Femur (tissue), 1 donor: ENCODE results near the gene ERI3.
A peak's percentile ranks its signal among the peaks of the same experiment; 100 is the strongest.

Experiments used
- DNase-seq: peaks from one replicate; pipeline ENCODE4 v3.0.0-alpha.2; 2017

Gene ERI3

DNA sequence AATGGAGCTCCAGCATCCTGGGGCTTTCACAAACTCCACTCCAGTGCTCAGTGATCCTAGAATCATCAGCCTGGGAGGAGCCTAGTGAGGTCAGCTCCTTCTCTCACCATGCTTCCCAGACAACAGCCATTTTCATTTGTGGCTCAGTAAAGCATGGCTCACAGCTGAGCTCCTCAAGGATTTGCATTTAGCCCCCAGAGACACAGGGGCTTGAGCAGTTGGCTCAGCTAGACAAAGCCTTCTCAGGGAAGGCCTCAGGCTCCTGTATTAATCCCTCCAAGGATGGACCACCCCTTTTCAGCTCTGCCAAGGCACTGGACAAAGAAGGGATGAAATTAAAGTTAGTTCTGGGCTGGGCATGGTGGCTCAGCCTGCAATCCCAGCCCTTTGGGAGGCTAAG, 39.5 kb downstream of the ERI3 start:
- DNase-seq: no peak

DNA sequence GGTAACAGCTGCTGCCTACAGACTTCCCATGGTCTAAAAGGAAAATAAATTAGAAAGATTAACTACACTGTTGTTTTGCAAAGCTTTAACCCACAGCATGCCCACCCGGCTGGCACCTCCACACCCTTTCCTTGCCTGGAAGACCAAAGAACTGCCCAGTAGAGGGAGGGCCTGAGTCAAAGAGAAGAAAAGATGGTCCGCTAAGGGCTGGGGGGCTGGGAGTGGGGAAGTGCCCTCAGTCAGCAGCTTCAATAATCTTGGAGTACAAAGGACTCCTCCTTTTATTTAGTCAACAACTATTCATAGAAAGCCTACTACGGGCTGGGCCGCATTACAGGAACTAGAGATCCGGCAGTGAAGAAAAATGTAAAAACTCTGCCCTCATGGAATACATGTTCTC, 40.6 kb downstream of the ERI3 start:
- no peak for DNase-seq

DNA sequence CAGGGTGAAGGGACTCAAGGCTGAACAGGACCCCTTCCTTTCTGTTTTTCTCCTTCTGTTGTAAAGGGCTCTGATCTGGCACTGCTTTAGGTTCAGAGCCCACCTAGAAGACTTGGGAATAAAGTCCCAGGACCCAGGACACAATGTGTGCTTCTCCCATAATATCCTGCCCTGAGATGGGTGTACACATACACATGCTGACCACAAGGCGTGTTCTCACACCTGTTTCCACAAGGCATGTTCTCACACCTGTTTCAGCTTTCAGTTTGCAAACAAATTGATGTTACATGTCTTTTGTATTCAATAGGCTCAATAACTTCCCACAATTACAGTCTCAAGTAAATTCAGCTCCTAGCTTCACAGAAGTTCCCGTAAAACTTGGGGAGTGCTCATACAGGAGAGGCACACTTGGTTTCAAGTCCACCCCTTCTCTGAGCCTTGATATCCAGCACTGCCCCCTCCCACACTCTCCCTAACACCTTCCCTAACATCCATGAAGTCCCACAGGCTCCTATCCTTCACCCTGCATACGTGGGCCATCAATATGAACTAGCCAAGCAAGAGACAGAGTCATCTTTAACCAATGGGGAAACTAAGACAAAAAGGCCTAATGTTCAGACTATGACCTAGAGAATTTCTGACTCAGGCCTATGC, 41.7 kb downstream of the ERI3 start:
- no peak for DNase-seq

DNA sequence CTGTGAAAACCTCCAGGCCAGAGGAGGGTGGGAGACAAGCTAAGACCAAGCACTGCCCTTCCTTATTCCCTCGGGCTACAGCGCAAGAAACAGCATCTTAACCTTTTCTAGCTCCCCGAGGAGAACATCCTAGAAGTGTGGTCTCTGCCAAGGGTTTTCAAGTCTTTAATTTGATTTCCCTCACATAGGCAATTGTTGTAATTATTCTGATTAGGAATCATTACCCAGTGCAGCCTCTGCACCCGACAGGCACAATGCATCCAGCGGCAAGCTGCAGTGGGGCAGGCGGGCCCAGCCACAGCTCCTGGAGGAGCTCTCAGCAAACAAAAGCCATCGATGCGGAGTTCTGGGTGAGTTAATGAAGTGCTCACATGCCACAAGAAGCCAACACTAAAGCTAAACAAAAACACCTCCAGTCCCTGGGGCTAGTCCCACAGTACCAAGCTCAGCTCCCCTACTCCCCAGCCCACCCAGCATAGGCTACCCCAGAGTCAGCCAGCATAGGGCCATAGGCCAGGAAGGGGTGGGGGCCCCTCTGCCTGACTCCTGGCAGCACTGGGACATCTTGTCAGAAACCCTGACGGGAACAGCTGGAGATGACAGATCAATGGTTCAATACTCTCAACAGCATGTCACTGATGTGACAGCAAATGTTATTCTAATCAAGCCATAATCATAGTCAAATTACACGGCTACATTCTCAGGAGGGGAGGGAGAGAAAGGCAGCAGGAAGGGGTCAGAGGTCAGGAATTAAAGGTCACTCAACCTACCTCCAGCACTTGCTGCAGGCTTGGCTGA, 42.5 kb downstream of the ERI3 start:
- no peak for DNase-seq

DNA sequence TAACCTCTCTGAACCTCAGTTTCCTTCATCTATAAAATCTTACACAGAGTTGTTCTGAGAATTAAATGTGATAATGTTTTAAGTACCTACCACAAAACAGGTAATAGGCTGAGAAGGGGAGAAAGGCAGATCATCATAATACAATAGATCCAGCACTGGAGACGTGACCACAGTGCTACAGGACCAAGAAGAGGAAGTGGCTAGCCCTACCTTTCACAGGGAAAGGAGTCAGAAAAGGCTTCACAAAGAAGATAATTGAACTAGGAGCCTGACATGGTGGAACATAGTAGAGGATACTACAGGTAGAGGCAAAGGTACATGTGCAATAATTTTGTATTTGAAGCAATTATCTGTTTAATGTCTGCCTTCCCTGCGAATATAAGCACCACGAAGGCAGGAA, 45.1 kb downstream of the ERI3 start:
- no peak for DNase-seq

DNA sequence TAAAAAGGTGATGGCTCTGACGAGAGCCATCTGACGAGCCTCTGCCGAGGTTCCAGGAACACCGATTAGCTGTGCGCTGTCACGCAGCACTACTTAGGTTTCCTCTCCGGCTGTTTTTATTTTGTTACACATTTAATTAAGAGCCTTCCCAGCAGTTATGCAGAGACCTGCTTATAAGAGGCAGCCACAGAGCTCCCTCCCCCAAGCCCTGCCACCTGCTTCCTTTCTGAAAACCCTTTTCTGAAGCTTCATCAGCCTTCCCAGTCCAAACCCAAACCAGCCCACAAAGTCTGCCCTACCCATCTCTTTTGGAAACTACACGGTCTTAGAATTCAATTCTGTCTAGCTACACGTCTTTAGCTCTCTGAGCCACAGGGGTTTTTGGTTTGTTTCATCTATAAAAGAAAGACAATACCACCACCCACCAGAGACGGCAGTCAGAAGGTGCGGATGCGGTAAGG, 49.1 kb downstream of the ERI3 start:
- no peak for DNase-seq

DNA sequence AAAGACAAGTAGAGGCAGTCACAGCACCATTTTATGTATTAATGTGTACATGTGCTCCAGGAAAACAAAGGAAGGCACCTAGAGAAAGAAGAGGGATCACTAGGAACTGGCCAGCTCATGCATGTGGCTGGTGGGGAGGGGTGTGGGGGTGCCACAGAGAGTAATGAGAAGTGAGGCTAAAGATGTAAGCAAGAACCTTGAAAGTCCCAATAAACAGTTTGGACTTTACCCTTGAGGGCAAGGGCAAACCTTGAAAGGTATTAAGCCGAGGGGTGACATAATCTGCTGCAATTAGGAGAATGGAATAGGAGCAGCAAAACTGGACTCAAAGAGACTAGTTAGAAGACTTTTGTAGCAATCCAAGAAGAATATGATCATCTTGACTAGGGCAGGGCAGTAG, 51.5 kb downstream of the ERI3 start:
- no peak for DNase-seq

DNA sequence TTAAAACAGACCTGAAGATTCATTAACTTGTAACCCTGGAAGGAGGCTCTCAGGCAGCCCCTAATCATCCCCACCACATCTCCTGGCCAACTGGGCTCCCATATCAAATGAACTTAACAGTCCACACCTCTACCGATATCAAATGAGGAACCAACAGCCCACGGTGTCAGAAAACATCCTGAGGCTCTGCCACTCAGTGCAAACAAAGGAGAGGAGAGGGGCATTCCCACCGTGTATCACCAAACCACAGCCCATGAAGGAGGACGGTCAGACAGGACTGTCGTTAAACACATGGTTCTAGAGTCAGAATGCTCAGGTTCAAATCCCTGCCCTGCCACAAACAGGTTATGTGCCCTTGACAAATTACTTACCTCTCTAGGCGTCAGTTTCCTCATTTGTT, 52.5 kb downstream of the ERI3 start:
- no peak for DNase-seq

DNA sequence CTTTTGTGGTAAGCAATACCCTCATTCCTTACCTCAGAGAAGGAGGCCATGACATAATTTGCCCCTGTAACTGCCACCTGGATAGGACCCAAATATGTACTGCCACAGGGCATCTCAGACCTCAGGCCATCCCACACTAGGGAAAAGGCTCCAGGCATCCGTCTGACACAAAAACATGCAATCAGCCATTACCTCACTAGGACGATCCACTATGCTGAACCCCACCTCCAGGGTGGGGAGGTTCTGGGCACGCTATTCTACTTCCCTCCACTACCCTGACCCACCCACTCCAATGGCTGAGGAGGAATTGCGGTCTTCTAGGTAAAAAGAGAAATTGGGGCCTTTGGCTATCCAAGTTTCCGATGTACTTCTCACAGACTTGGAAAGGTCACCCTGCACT, 53.6 kb downstream of the ERI3 start:
- DNase-seq: no peak

DNA sequence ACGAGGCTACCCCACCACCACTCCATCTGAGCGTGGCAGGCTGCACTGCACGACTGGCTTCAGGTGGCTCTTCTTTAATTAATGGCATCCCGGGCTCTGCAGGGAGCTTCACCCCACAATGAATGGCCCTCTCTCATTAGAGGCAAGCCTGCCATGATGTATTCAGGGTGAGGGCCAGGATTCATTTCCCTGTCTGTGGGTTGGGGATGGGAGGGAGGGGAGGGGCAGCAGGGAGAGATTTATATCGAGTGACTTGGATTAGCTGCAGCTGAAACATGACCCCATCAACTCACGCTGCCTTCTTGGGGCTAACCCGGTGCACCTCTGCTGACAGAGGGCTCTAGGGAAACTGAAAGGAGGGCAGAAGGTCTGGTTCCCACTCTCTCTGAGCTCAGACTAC, 54.2 kb downstream of the ERI3 start:
- DNase-seq: no peak

DNA sequence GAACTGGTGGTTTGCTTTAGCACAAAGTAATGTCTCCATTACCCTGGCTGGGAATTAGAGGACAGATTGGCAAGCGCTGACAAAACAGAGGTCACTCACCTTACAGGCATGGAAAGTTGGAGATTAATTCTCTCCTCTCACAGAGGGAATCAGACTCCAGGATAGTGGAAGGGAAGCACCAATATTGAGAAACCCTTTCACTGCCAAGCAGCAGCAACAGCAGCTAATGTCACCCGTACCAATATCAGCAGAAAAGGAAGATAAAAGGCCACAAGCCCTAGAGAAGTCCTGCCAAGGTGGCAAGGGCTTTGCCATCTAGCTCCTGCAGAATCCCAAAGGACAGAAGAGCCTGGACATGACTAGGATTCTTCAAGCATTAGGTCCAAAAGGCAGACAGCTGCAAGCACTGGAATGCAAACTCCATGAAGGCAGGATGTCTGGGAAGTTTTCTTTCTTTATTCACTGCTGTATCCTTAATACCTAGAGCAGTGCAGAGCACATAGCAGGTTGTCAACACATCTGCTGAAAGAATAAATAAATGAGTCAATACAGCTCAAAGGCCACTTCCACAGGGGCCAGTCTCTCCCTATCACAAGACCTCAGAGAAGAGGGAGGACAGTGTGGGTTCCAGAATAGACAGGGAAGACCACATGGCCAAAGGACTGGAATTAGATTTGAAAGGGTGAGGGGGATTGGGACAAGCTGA, 57.2 kb downstream of the ERI3 start:
- DNase-seq: no peak

DNA sequence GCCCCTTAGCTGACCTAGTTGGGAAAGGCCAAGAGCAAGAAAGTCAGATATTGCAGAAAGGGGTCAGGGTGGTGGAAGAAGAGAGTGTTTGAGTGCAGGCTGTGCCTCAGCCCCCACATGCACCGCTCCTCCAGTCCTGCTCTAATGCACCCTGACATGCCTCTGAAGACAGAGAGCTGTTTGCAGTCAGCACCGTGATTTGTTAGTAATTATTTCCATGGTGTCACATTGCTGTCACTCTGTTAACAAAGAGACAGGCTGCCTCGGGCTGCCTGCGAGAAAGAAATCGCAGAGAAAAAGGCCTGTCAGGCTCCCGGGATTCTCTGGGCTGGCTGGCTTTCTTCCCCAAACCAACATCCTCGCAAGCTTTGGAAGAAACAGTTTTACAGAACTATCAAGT, 58.3 kb downstream of the ERI3 start:
- DNase-seq: no peak

DNA sequence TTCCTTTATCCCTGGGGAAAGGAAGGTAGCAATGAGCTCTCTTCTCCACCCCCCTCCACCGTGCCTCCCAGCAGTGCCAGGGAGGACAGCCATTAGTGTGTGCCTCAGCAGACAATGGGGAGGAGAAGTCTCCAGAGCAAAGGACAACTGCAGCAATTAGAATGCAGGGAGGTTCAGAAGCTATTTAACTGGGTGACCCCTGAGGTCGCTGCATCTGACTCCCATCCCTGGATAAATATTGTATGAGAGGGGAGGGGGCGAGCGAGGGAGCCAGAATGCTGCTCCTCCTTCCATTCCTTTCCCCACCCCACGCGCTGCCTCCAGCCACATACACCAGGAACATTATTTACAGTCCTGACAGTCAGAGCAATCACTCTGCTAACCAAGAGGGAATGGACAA, 59.0 kb downstream of the ERI3 start:
- DNase-seq: no peak

DNA sequence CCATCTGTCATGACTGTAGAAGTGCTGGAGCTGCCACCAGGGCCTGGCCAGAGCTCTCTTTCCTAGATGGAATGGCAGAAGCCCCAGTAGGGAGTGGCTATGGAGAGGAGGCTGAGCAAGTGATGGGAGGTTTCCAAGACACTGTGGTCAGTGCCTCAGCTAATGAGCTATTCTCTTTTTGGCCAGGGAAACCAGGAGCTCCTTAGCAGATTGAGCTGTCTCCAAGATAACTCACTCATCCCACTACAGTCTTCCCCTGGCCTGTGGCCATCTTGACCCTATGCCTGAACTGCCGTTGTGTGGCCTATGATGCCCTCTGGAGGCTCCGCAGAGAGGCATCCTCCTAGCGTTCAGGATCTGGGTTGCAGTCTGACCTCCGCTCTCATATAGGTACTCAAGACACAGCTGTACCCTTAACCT, 60.5 kb downstream of the ERI3 start:
- peak; percentile 63 for DNase-seq

DNA sequence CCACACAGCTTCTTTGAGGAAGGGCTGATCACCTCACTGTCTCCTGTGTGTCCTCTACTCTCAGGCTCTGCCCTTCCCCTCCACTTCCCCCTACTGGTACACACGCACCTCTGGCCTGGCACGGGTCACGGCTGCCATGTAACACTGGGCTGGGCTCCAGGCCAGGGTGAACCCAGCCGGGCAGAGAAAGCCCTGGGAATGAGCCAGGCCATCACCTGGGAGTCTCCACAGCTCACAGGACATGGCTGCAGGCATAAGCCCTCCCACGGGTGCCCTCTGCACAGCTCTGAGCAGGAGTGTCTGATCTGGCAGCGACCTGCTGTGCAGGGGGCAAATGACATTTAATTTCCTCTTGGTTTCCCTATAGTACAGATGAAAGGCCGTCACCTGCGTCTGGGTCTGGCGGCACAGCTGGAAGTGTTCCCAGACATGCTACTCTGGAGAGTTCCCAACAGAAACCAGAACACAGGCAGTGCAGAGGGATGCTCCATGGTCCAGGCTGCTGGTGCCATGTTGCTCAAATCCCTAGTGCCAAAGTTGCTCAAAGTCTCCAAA, 61.2 kb downstream of the ERI3 start:
- no peak for DNase-seq

DNA sequence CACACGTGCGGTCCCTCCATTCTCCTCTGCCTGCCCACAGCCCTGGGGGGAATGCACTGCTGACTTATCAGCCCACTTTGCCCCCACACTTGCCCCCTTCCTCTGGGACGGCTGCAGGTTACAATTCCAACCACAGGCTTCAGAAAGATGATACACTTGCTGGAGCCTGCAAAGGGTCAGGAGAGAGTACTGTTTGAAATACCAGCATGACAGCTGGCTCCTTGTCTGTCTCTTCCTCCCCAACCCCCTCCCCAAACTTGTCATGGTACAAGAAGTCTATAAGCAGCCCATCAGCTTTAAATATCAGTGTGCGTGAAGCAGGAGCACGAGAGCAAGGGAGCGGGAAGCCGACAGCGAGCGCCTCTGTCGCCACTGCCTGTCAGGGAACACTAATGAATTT, 62.4 kb downstream of the ERI3 start:
- no peak for DNase-seq

DNA sequence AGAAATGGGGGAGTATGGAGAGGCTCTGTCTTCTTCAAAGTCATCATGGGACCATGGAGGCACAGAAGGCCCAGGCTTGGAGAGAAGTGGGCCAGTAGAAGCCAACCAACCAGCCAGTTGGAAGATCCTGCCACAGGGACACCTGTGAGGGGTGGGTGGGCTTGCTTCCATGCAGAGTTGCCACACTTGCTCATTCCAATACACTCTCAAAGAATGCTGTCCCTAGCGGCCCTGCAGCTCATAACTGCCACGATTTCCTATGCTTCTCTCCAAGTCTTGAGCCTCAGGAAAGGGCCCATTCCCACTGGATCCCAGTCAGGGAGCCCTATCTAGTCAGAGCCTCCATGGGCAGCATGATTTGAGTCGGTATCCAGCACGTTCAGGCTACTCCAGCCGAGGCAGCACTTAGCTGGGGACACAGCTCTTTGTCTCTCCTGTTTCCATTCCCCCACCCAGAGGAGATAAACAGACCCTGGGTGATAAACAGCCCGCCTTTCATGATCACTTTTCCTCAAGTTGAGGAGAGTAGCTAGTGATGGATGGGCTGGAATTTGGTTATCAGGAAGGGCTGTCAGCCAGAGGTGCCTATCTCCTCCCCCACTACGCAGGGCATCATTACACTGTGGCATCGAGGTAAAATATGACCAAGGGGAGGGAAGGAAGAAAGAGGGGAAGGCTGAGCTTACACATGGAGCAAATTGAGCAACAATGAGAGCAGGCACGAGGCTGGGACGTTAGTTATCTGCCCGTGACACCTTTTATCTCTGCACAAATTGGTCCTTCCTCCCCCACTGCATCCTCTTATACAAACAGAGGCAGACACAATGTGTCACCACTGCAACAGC, 64.6 kb downstream of the ERI3 start:
- no peak for DNase-seq

DNA sequence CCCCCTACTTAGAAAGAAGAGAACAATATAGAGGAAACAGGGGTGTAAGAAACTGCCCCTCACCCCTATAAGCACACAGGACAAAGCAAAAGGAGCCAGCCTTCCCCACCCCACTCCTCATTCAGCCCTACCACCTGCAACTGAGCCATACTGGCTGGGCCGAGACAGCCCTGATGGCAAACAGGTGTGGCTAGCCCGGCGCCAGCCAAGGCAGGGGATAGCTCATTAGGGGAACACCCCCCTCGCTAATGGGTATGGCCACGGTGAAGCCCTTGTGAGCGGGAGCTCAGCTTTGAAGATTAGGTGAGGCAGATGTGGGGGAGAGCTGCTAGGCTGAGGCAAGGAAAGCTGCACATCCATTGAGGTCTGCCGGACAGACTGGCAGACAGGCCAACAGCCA, 65.5 kb downstream of the ERI3 start:
- DNase-seq: no peak

DNA sequence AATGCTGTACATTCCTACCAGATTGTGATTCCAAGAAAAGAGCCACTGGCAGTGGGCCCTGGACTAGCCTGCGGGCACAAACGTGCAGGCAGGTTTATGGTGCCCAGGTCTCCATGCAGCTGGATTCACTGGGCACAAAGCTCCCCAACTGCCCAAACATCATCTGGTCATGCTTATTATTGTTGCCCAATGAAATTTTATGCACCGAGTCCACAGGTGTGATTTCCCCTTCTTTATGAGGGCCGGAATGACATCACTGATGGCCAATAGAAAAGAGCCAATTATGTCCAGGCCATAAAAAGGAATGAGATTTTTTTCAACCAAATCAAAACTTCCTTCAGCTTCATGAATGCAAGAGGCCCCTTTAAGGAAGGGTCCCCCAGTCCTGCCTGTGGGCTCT, 66.2 kb downstream of the ERI3 start:
- no peak for DNase-seq

DNA sequence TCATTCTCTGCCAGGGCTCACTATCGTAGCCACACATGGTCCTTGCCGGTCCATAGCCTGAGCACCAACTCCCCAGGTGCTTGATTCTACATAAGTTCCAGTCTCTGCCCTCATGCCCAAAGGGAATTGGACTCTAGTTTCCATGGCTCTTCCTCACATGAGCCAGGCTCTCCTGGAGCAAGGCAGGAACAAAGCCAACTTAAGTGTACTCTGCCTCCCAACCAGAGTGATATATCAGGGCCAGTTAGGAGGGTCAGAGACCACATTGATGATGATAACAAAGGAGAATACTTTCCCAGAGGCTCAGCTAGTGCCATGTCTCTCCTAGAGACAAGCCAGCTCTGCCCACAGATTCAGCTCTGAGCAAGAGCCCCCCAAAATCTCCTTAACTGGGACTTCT, 70.9 kb downstream of the ERI3 start:
- no peak for DNase-seq

DNA sequence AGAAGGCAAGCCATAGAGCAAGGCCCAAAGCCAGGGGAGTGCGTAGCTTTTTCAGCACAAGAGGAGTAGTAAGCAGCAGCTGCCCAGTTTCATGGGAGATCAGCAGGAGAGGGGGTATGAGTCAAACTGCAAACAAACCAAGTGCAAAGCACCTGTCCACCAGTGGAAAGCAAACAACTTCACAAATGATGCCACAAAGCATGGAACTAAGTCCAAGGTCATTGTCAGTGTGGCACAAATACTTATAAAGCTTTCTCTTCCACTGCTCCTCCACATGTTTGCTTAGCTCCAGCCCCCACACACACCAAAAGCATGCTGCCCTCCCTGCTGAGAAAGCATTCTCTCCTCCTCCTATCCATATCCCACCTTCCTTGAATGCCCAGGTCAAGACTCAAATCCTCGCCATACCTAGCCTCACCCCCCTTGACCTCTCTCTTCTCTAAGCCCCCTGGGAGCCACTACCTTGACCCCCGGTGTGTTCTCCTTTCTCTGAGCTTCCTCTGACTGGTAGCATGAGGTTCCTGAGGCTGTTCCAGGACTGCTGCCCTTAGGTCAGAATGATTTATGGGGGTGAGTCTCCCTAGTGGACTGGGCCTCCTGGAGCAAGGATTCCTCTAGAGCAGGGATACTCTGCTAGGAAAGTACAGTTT, 71.4 kb downstream of the ERI3 start:
- no peak for DNase-seq

DNA sequence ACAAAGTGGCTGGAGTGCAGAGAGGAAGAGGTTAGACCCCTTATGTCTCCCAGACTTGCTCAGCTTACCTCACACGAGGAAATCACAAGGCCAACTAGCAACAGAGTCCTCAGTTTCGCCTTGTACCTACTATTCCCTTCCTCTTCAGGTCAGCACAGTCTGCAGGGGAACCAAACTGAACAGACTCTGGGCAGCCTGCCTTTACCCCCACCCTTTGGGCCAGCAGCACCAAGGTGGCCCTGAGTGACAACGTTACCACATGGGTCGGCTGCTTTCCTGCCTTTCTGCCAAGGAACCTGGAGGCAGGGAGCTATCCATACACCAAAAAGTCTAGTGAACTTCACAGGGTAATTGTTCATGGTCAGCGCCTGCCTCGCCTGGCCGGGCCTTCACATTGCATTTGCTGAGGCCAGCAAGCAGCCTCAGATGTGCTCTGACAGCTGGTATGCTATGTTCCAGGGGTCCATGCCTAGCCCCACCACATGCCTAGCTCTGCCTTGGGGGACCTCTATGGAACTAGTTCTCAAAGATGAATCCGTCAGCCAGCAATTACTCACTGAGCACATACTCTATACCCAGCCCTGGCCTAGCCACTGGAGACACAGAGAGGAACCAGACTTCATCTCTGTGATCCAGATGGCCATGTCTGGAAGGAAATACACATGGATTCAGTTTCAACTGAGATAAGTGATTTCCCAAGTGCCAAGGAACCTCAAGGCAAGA, 72.2 kb downstream of the ERI3 start:
- DNase-seq: no peak
